H1 (cell line): Measurements from ENCODE around the gene DNAJB13. TPM values are rescaled to one million over a fixed set of nuclear protein-coding genes. Genes with fewer than 3 reads are reported as not detected.

Source experiments
- CTCF ChIA-PET: fragments of 300-600 bp; sonication (Branson Sonifier 250); formaldehyde crosslinking; loops from one replicate; lab custom pipeline; 2021; ENCODE audit not compliant: partially characterized antibody; lab: Charles Lee
- POLR2A ChIA-PET: fragments of 300-600 bp; sonication (Branson Sonifier 250); formaldehyde crosslinking; loops from one replicate; lab custom pipeline; 2021; ENCODE audit warnings: inconsistent platforms; ENCODE audit not compliant: partially characterized antibody; lab: Charles Lee
- DNase-seq, 2 experiments: peaks; one replicate each; pipeline versions ENCODE4 v3.0.0 to v3.0.0-alpha.2; 2010 to 2022; ENCODE audit warnings: low spot score in 2 of 2, low read depth in 1 of 2, mixed read lengths in 1 of 2
- FAIRE-seq: peaks from 2 replicates; lab custom pipeline; 2011; peaks lifted over from hg19 to GRCh38; lab: Jason Lieb, UNC
- H2AFZ ChIP-seq: 2 replicates; pipeline ENCODE4 v1.8.1; 2012; ENCODE audit warnings: low read length, inconsistent platforms
- H2AK5ac ChIP-seq: 2 replicates; pipeline ENCODE4 v1.6.1; 2013; ENCODE audit warnings: low read depth, low read length
- H2BK120ac ChIP-seq: replicated peaks from 2 replicates; pipeline ENCODE3; 2013; ENCODE audit warnings: low read depth, low read length, inconsistent platforms
- H2BK12ac ChIP-seq: 2 replicates; pipeline ENCODE4 v1.6.1; 2013; ENCODE audit warnings: low read depth, low read length
- H2BK15ac ChIP-seq: 2 replicates; pipeline ENCODE4 v1.6.1; 2013; ENCODE audit warnings: low read length
- H2BK20ac ChIP-seq: 2 replicates; pipeline ENCODE4 v1.6.1; 2013; ENCODE audit warnings: low read length
- H2BK5ac ChIP-seq: 2 replicates; pipeline ENCODE4 v1.6.1; 2013; ENCODE audit warnings: low read depth, low read length
- H3K14ac ChIP-seq: 2 replicates; pipeline ENCODE4 v1.6.1; 2013; ENCODE audit warnings: inconsistent platforms; ENCODE audit not compliant: insufficient read length
- H3K18ac ChIP-seq: 2 replicates; pipeline ENCODE4 v1.6.1; 2013; ENCODE audit warnings: low read length; ENCODE audit errors: extremely low read depth
- H3K23ac ChIP-seq: 2 replicates; pipeline ENCODE4 v1.6.1; 2013; ENCODE audit warnings: inconsistent platforms; ENCODE audit not compliant: insufficient read length
- H3K23me2 ChIP-seq: 2 replicates; pipeline ENCODE4 v1.6.1; 2013; ENCODE audit warnings: low read depth, low read length
- H3K27ac ChIP-seq: 2 replicates; pipeline ENCODE4 v1.6.1; 2011; ENCODE audit warnings: low read depth, low read length, inconsistent platforms
- H3K27me3 ChIP-seq, 4 experiments: replicated peaks in 1 of 4; 1 replicate in 1 of 4; 2 replicates in 3 of 4; pipeline versions ENCODE4 v1.6.1 to v1.8.1; 2011 to 2013; ENCODE audit warnings: low read length in 3 of 4, mild to moderate bottlenecking in 3 of 4, inconsistent platforms in 2 of 4, mixed read lengths in 2 of 4, moderate library complexity in 1 of 4; ENCODE audit not compliant: control insufficient read depth in 3 of 4, insufficient read depth in 3 of 4; ENCODE audit errors: extremely low read depth in 1 of 4
- H3K36me3 ChIP-seq, 4 experiments: 2 replicates each; pipeline versions ENCODE4 v1.6.1 to v1.8.1; 2011 to 2013; ENCODE audit warnings: mild to moderate bottlenecking in 4 of 4, low read length in 3 of 4, moderate library complexity in 2 of 4, control low read depth in 1 of 4, inconsistent platforms in 1 of 4; ENCODE audit not compliant: insufficient read depth in 4 of 4, control insufficient read depth in 2 of 4
- H3K4ac ChIP-seq: replicated peaks from 2 replicates; pipeline ENCODE3; 2013; ENCODE audit warnings: low read length, low read depth, mixed read lengths, inconsistent platforms; ENCODE audit not compliant: insufficient read length
- H3K4me1 ChIP-seq, 4 experiments: replicated peaks in 1 of 4; 1 replicate in 1 of 4; 2 replicates in 3 of 4; pipeline versions ENCODE4 v1.6.1 to v1.8.1; 2011 to 2013; ENCODE audit warnings: low read length in 3 of 4, inconsistent platforms in 2 of 4, mixed read lengths in 1 of 4; ENCODE audit not compliant: insufficient read depth in 4 of 4, control insufficient read depth in 3 of 4
- H3K4me2 ChIP-seq, 2 experiments: 2 replicates each; pipeline versions ENCODE4 v1.6.1 to v1.8.1; 2011 to 2013; ENCODE audit warnings: low read depth in 2 of 2, low read length in 2 of 2, control low read depth in 1 of 2, inconsistent platforms in 1 of 2, mild to moderate bottlenecking in 1 of 2; ENCODE audit not compliant: insufficient read depth in 1 of 2
- H3K4me3 ChIP-seq, 4 experiments: fragments of 200-600, 300-600 bp in 1 of 4; sonication (generic), shearing (Covaris generic), sonication (Bioruptor Twin) in 1 of 4; 2 replicates each; pipeline versions ENCODE4 v1.5.1 to v1.8.1; 2011 to 2016; ENCODE audit warnings: low read length in 4 of 4, low read depth in 3 of 4, control low read depth in 2 of 4, inconsistent platforms in 2 of 4, mild to moderate bottlenecking in 2 of 4, mixed read lengths in 1 of 4, moderate library complexity in 1 of 4; ENCODE audit not compliant: insufficient read depth in 2 of 4; ENCODE audit errors: extremely low read depth in 1 of 4
- H3K56ac ChIP-seq: replicated peaks from 2 replicates; pipeline ENCODE3; 2013; ENCODE audit warnings: low read depth, mild to moderate bottlenecking, mixed read lengths, low read length, inconsistent platforms; ENCODE audit not compliant: insufficient read length
- H3K79me1 ChIP-seq: 2 replicates; pipeline ENCODE4 v1.6.1; 2013; ENCODE audit warnings: low read depth, low read length, control low read depth
- H3K79me2 ChIP-seq, 2 experiments: 2 replicates each; pipeline versions ENCODE4 v1.6.1 to v1.8.1; 2012 to 2013; ENCODE audit warnings: low read length in 2 of 2, mild to moderate bottlenecking in 2 of 2, inconsistent platforms in 1 of 2; ENCODE audit not compliant: insufficient read depth in 2 of 2, control insufficient read depth in 1 of 2
- H3K9ac ChIP-seq, 4 experiments: replicated peaks in 1 of 4; 1 replicate in 1 of 4; 2 replicates in 3 of 4; pipeline versions ENCODE4 v1.6.1 to v1.8.1; 2011 to 2013; ENCODE audit warnings: low read depth in 3 of 4, low read length in 3 of 4, control low read depth in 2 of 4, mild to moderate bottlenecking in 2 of 4, moderate library complexity in 2 of 4, inconsistent platforms in 1 of 4; ENCODE audit errors: extremely low read depth in 1 of 4
- H3K9me3 ChIP-seq, 2 experiments: 2 replicates each; pipeline versions ENCODE4 v1.6.1 to v1.8.1; 2012 to 2013; ENCODE audit warnings: mild to moderate bottlenecking in 2 of 2, moderate library complexity in 2 of 2, control low read depth in 1 of 2, inconsistent platforms in 1 of 2, low read depth in 1 of 2, low read length in 1 of 2, mixed read lengths in 1 of 2; ENCODE audit not compliant: insufficient read depth in 2 of 2
- H4K20me1 ChIP-seq, 2 experiments: replicated peaks in 1 of 2; 2 replicates each; pipeline versions ENCODE3 to v1.8.1; 2011 to 2013; ENCODE audit warnings: inconsistent platforms in 2 of 2, low read length in 2 of 2, mild to moderate bottlenecking in 1 of 2; ENCODE audit not compliant: insufficient read depth in 2 of 2, control insufficient read depth in 1 of 2
- H4K5ac ChIP-seq: 2 replicates; pipeline ENCODE4 v1.6.1; 2013; ENCODE audit warnings: low read length, low read depth, mixed read lengths, inconsistent platforms; ENCODE audit not compliant: insufficient read length
- H4K8ac ChIP-seq: 2 replicates; pipeline ENCODE4 v1.8.0; 2013; ENCODE audit warnings: mild to moderate bottlenecking, moderate library complexity, low read length, inconsistent platforms; ENCODE audit not compliant: insufficient read depth; ENCODE audit errors: extremely low read depth
- H4K91ac ChIP-seq: replicated peaks from 2 replicates; pipeline ENCODE3; 2013; ENCODE audit warnings: low read length, mixed read lengths, inconsistent platforms; ENCODE audit not compliant: insufficient read length
- EP300 ChIP-seq, 2 experiments: IDR thresholded peaks; 1 replicate in 1 of 2; 2 replicates in 1 of 2; pipeline ENCODE4 v1.6.1; 2011 to 2012; ENCODE audit warnings: low read depth in 2 of 2, low read length in 2 of 2, mild to moderate bottlenecking in 2 of 2, borderline replicate concordance in 1 of 2, inconsistent platforms in 1 of 2, moderate library complexity in 1 of 2
- GTF2F1 ChIP-seq: IDR thresholded peaks from 2 replicates; pipeline ENCODE4 v1.6.1; 2012; ENCODE audit warnings: low read depth, low read length, improper control_type of control experiment, borderline replicate concordance
- HDAC6 ChIP-seq: IDR thresholded peaks from one replicate; pipeline ENCODE4 v1.7.1; 2012; ENCODE audit warnings: low read depth, mild to moderate bottlenecking, inconsistent platforms, low read length, moderate library complexity
- JUND ChIP-seq: IDR thresholded peaks from 2 replicates; pipeline ENCODE4 v1.6.1; 2011; ENCODE audit warnings: mild to moderate bottlenecking, improper control_type of control experiment, low read length
- KDM5A ChIP-seq: fragments of 200-600 bp; IDR thresholded peaks from 2 replicates; pipeline ENCODE4 v1.7.1; 2012; ENCODE audit warnings: mild to moderate bottlenecking, low read length, inconsistent platforms, mixed read lengths
- NRF1 ChIP-seq: IDR thresholded peaks from 2 replicates; pipeline ENCODE4 v1.6.1; 2011; ENCODE audit warnings: mild to moderate bottlenecking, low read depth, low read length, improper control_type of control experiment
- RNF2 ChIP-seq: fragments of 200-900, 300-1000 bp; sonication (generic); IDR thresholded peaks from 2 replicates; pipeline ENCODE4 v1.7.1; 2016; ENCODE audit warnings: borderline replicate concordance, low read depth, mild to moderate bottlenecking, antibody characterized with exemption, low read length; ENCODE audit not compliant: poor library complexity, severe bottlenecking; ENCODE audit errors: missing control alignments
- RXRA ChIP-seq: IDR thresholded peaks from 2 replicates; pipeline ENCODE4 v1.6.1; 2011; ENCODE audit warnings: low read depth, mild to moderate bottlenecking, low read length, moderate library complexity; ENCODE audit not compliant: insufficient read depth
- SAP30 ChIP-seq: fragments of 300-600 bp; sonication (generic); IDR thresholded peaks from 2 replicates; pipeline ENCODE4 v1.7.1; 2012; ENCODE audit warnings: low read length, moderate library complexity, mild to moderate bottlenecking, inconsistent platforms; ENCODE audit not compliant: insufficient read depth, insufficient replicate concordance
- TBP ChIP-seq: IDR thresholded peaks from 2 replicates; pipeline ENCODE4 v1.6.1; 2011; ENCODE audit warnings: low read depth, low read length, improper control_type of control experiment
- WGBS, 2 experiments: shearing (Covaris generic) in 1 of 2; methylation state at CpG; one replicate each; pipeline versions ENCODE4 v1.1.6 to v1.1.7; 2013 to 2015; ENCODE audit warnings: low lambda C conversion rate in 2 of 2, mixed read lengths in 2 of 2, inconsistent platforms in 1 of 2, low coverage in 1 of 2, missing lambda C conversion rate in 1 of 2; ENCODE audit not compliant: insufficient replicate concordance in 2 of 2, insufficient coverage in 1 of 2, insufficient read length in 1 of 2; ENCODE audit errors: extremely low coverage in 1 of 2, missing lambda C conversion rate in 1 of 2; 5-methylcytosine and 5-hydroxymethylcytosine counted together
- polyA plus RNA-seq, 7 experiments: library from polyadenylated mRNA; depleted of rRNA in 3 of 7; stranded (reverse) in 5 of 7; unstranded in 2 of 7; fragments of >200 nt in 5 of 7; fragments of 200-250 nt in 2 of 7; gene quantifications; 1 replicate in 5 of 7; 2 replicates in 1 of 7; 4 replicates in 1 of 7; pipeline versions ENCODE4 v1.2.1 to v1.2.3, GENCODE V29; 2011 to 2013; ENCODE audit warnings: missing spikeins in 2 of 7, mixed read lengths in 2 of 7
- total RNA-seq: library from RNA; stranded (reverse); fragmentation: NEBNext Ultra II Directional; extraction: Animal tissue kit (Norgen Biotek cat#: 25700); gene quantifications from 2 replicates; pipeline ENCODE4 v1.2.1, GENCODE V29; 2021
- TF ChIP-seq, protein P1 (sequence below), 3 experiments: IDR thresholded peaks; 1 replicate in 2 of 3; 2 replicates in 1 of 3; pipeline versions ENCODE4 v1.5.1 to v1.6.1; 2011; ENCODE audit warnings: low read length in 3 of 3, mild to moderate bottlenecking in 3 of 3, inconsistent platforms in 2 of 3, low read depth in 1 of 3, moderate library complexity in 1 of 3; ENCODE audit not compliant: insufficient read depth in 1 of 3; ENCODE audit errors: control extremely low read depth in 1 of 3

The DNAJB13 gene
- total and polyA plus RNA-seq, 2 of the 8 experiments (the other 6 are each of a cell fraction or from before 2014, with no cell fraction given) = 0.27 TPM; not detected in 1

DNA sequence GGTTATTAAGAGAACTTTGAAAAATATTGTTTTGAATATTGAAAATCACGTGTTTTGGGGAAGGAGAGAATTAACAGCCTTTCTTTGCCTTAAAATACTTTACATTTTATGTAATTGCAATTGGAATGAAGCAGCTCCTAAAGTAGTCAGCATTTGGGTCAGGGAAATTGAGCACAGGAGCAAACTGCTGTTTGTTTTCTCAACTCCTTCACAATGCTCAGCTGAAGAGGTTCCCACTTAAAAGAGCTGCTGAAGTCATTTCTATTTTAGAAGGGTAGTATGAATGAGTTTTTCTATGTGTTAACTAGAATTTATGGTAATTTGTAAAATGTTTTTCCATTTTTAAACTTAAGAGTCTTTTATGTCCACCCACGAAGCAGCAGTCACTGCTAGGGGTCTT is 39.9 kb downstream of the DNAJB13 start:
- no peak for TF ChIP-seq RNF2
- no peak for TF ChIP-seq NRF1
- TF ChIP-seq KDM5A = no peak
- no peak for TF ChIP-seq SAP30
- no peak for TF ChIP-seq RXRA
- no peak for TF ChIP-seq HDAC6
- TF ChIP-seq, protein P1, sequence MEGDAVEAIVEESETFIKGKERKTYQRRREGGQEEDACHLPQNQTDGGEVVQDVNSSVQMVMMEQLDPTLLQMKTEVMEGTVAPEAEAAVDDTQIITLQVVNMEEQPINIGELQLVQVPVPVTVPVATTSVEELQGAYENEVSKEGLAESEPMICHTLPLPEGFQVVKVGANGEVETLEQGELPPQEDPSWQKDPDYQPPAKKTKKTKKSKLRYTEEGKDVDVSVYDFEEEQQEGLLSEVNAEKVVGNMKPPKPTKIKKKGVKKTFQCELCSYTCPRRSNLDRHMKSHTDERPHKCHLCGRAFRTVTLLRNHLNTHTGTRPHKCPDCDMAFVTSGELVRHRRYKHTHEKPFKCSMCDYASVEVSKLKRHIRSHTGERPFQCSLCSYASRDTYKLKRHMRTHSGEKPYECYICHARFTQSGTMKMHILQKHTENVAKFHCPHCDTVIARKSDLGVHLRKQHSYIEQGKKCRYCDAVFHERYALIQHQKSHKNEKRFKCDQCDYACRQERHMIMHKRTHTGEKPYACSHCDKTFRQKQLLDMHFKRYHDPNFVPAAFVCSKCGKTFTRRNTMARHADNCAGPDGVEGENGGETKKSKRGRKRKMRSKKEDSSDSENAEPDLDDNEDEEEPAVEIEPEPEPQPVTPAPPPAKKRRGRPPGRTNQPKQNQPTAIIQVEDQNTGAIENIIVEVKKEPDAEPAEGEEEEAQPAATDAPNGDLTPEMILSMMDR (IDR thresholded peaks at IDR 0.05; ENCODE audit: control extremely low read depth in 1 of 3, insufficient read depth in 1 of 3, low read depth in 1 of 3, low read length in 3 of 3) = no peak
- no peak for TF ChIP-seq JUND
- no peak for TF ChIP-seq TBP
- no peak for TF ChIP-seq GTF2F1
- TF ChIP-seq EP300 (IDR thresholded peaks at IDR 0.05; ENCODE audit: borderline replicate concordance in 1 of 2, low read depth in 2 of 2, low read length in 2 of 2) = no peak
- CTCF ChIA-PET = no interaction called here

More for the DNA sequence above, 39.9 kb downstream of the DNAJB13 start:
- Histone ChIP-seq H2AK5ac (no peak overlapping the region), H3K14ac (no peak overlapping the region), H3K4me3 (no peak overlapping the region), H3K27me3 (no peaks in the 10 kb centered on the region), H3K36me3 (no peaks in the 10 kb centered on the region), H4K91ac (no peak overlapping the region), H2BK120ac (no peak overlapping the region), H3K23ac (no peak overlapping the region), H3K4me2 (no peak overlapping the region), H3K56ac (no peak overlapping the region), H2BK5ac (no peak overlapping the region), H4K5ac (no peak overlapping the region), H3K23me2 (no peaks in the 10 kb centered on the region), H3K9me3 (no peaks in the 10 kb centered on the region), H3K18ac (no peak overlapping the region), H2BK20ac (no peak overlapping the region), H4K20me1 (no peaks in the 10 kb centered on the region), H3K27ac (no peak overlapping the region), H2BK15ac (no peak overlapping the region), H3K79me1 (no peaks in the 10 kb centered on the region), H3K4ac (no peak overlapping the region), H3K79me2 (no peaks in the 10 kb centered on the region), H2AFZ (no peak overlapping the region), H3K4me1 (peaks cover 0 to 4% (median 0%) of the 10 kb centered on the region in 4 experiments; a peak in 1 of 7 replicates), H3K9ac (no peak overlapping the region), H4K8ac (no peak overlapping the region), H2BK12ac (0 out of 2 replicates have a peak overlapping the region, but pooled peaks have one; percentile 2)
- WGBS, 2 experiments = 79% methylated on average over 2 of the region's 2 CpGs; no CpG with 5 or more reads in 1 of the 2 experiments
- POLR2A ChIA-PET = no interaction called here
- FAIRE-seq = no peak
- DNase-seq = no peak
